Fibroblast of lung (primary cell): ENCODE results near the gene RFESD. TPM values are rescaled to one million over a fixed set of nuclear protein-coding genes. Genes with fewer than 3 reads are reported as not detected.

ENCODE experiments used
- DNase-seq, 2 donors: peaks; one replicate each; pipeline versions ENCODE4 v3.0.0 to v3.0.0-alpha.2; 2010; ENCODE audit warnings: low read depth in 2 of 2
- H2AFZ ChIP-seq: 2 replicates; pipeline ENCODE4 v1.5.1; 2012; ENCODE audit warnings: low read length, control low read depth, inconsistent platforms
- H3K27ac ChIP-seq: 2 replicates; pipeline ENCODE4 v1.5.1; 2011; ENCODE audit warnings: low read length, control low read depth; ENCODE audit not compliant: insufficient read depth
- H3K27me3 ChIP-seq: 2 replicates; pipeline ENCODE4 v1.5.1; 2011; ENCODE audit warnings: mild to moderate bottlenecking, low read length; ENCODE audit not compliant: control insufficient read depth, insufficient read depth
- H3K36me3 ChIP-seq: 2 replicates; pipeline ENCODE4 v1.5.1; 2011; ENCODE audit warnings: low read length; ENCODE audit not compliant: control insufficient read depth, insufficient read depth
- H3K4me1 ChIP-seq: 2 replicates; pipeline ENCODE4 v1.5.1; 2011; ENCODE audit warnings: low read length; ENCODE audit not compliant: control insufficient read depth, insufficient read depth; ENCODE audit errors: extremely low read depth
- H3K4me2 ChIP-seq: 2 replicates; pipeline ENCODE4 v1.5.1; 2011; ENCODE audit warnings: low read length, control low read depth; ENCODE audit not compliant: insufficient read depth; ENCODE audit errors: extremely low read depth
- H3K4me3 ChIP-seq, 4 experiments: fragments of 200-600 bp in 1 of 4; sonication (generic) in 1 of 4; replicated peaks in 1 of 4; 2 replicates each; pipeline ENCODE4 v1.5.1; 2011 to 2016; ENCODE audit warnings: low read length in 4 of 4, low read depth in 3 of 4, mild to moderate bottlenecking in 3 of 4, control low read depth in 2 of 4, inconsistent platforms in 1 of 4, mixed read lengths in 1 of 4; ENCODE audit not compliant: insufficient read depth in 1 of 4; ENCODE audit errors: control extremely low read depth in 1 of 4
- H3K79me2 ChIP-seq: 2 replicates; pipeline ENCODE4 v1.5.1; 2012; ENCODE audit warnings: mild to moderate bottlenecking, low read length, inconsistent platforms; ENCODE audit not compliant: control insufficient read depth, insufficient read depth
- H3K9ac ChIP-seq: 2 replicates; pipeline ENCODE4 v1.5.1; 2011; ENCODE audit warnings: mild to moderate bottlenecking, low read length, control low read depth; ENCODE audit not compliant: insufficient read depth
- H3K9me3 ChIP-seq: 2 replicates; pipeline ENCODE4 v1.5.1; 2012; ENCODE audit warnings: low read depth, low read length; ENCODE audit not compliant: control insufficient read depth, insufficient read depth
- H4K20me1 ChIP-seq: 2 replicates; pipeline ENCODE4 v1.5.1; 2011; ENCODE audit warnings: low read length; ENCODE audit not compliant: control insufficient read depth, insufficient read depth; ENCODE audit errors: extremely low read depth
- CTCF ChIP-seq, 2 donors: IDR thresholded peaks in 1 of 2; conservative IDR thresholded peaks in 1 of 2; 1 replicate in 1 of 2; 2 replicates in 1 of 2; pipeline ENCODE4 v1.5.1; 2011 to 2012; ENCODE audit warnings: low read length in 2 of 2, control low read depth in 1 of 2, inconsistent platforms in 1 of 2, low read depth in 1 of 2, mild to moderate bottlenecking in 1 of 2
- EZH2 ChIP-seq: IDR thresholded peaks from 2 replicates; pipeline ENCODE4 v1.5.1; 2012; ENCODE audit warnings: low read length, control low read depth, mild to moderate bottlenecking; ENCODE audit errors: missing control alignments
- polyA plus RNA-seq, 2 donors: library from polyadenylated mRNA; depleted of rRNA in 1 of 2; stranded (reverse) in 1 of 2; unstranded in 1 of 2; fragments of >200 nt; gene quantifications; 2 replicates each; pipeline ENCODE4 v1.2.1, GENCODE V29; 2011 to 2012; ENCODE audit warnings: missing spikeins in 1 of 2
- total RNA-seq: library from RNA; depleted of rRNA; stranded (reverse); fragments of >200 nt; gene quantifications from 2 replicates; pipeline ENCODE4 v1.2.1, GENCODE V29; 2014

The RFESD gene
- total and polyA plus RNA-seq, 2 donors (not counting 1 experiment from before 2014, with no cell fraction given): 2.7 to 4.8 TPM

GRCh38 chr5:95697781-95698681 is 51.5 kb downstream of the RFESD start:
- no peaks in the 10 kb centered on the region for H4K20me1 ChIP-seq
- H3K4me1 ChIP-seq: no peaks in the 10 kb centered on the region
- H3K36me3 ChIP-seq: no peaks in the 10 kb centered on the region
- H3K9ac ChIP-seq: no peak overlapping the region
- no peak overlapping the region for H3K4me2 ChIP-seq
- H3K9me3 ChIP-seq: no peaks in the 10 kb centered on the region
- no peak overlapping the region for H2AFZ ChIP-seq
- no peak overlapping the region for H3K27ac ChIP-seq
- H3K27me3 ChIP-seq: no peaks in the 10 kb centered on the region
- no peak for DNase-seq
- no peak overlapping the region for H3K4me3 ChIP-seq
- TF ChIP-seq CTCF (conservative IDR thresholded peaks at IDR 0.05 in 1 of 2, IDR thresholded peaks at IDR 0.05 in 1 of 2; ENCODE audit: low read depth in 1 of 2, low read length in 2 of 2) (no peak), EZH2 (no peak)
- H3K79me2 ChIP-seq: no peaks in the 10 kb centered on the region

GRCh38 chr5:95699337-95699736 is 52.8 kb downstream of the RFESD start:
- H3K4me3 ChIP-seq: no peak overlapping the region
- TF ChIP-seq EZH2: no peak
- TF ChIP-seq CTCF (conservative IDR thresholded peaks at IDR 0.05 in 1 of 2, IDR thresholded peaks at IDR 0.05 in 1 of 2; ENCODE audit: low read depth in 1 of 2, low read length in 2 of 2): no peak
- no peaks in the 10 kb centered on the region for H4K20me1 ChIP-seq
- no peaks in the 10 kb centered on the region for H3K79me2 ChIP-seq
- no peaks in the 10 kb centered on the region for H3K27me3 ChIP-seq
- H3K9ac ChIP-seq: no peak overlapping the region
- no peaks in the 10 kb centered on the region for H3K4me1 ChIP-seq
- DNase-seq: no peak
- H3K9me3 ChIP-seq: no peaks in the 10 kb centered on the region
- H3K4me2 ChIP-seq: no peak overlapping the region
- no peak overlapping the region for H2AFZ ChIP-seq
- no peaks in the 10 kb centered on the region for H3K36me3 ChIP-seq
- no peak overlapping the region for H3K27ac ChIP-seq

- H3K36me3 ChIP-seq: no peaks in the 10 kb centered on the region
- H3K4me3 ChIP-seq: no peak overlapping the region
- peak in 1 of 2 donors; percentile 7 for DNase-seq
- no peak overlapping the region for H3K9ac ChIP-seq
- H3K4me2 ChIP-seq: no peak overlapping the region
- no peaks in the 10 kb centered on the region for H3K4me1 ChIP-seq
- H3K9me3 ChIP-seq: no peaks in the 10 kb centered on the region
- H3K27ac ChIP-seq: no peak overlapping the region
- no peaks in the 10 kb centered on the region for H3K79me2 ChIP-seq
- no peaks in the 10 kb centered on the region for H4K20me1 ChIP-seq
- H2AFZ ChIP-seq: no peak overlapping the region
- no peaks in the 10 kb centered on the region for H3K27me3 ChIP-seq
- TF ChIP-seq CTCF (conservative IDR thresholded peaks at IDR 0.05 in 1 of 2, IDR thresholded peaks at IDR 0.05 in 1 of 2; ENCODE audit: low read depth in 1 of 2, low read length in 2 of 2) (no peak), EZH2 (no peak)
These were observed 54.5 kb downstream of the RFESD start for GRCh38 chr5:95701074-95701473.
